NCI-H1436 treated with DMSO at 0.1 percent for 48 hours (cell line): Measurements from ENCODE around the gene CDKAL1.
"Not testable (repeated sequence)": the region's sequence is repeated elsewhere in the genome, so short reads cannot be mapped to it uniquely, and the experiment has no call there.

Source experiments
- DNase-seq: peaks from one replicate; lab custom pipeline; 2025; lab: John Stamatoyannopoulos, UW

CDKAL1 gene

DNA sequence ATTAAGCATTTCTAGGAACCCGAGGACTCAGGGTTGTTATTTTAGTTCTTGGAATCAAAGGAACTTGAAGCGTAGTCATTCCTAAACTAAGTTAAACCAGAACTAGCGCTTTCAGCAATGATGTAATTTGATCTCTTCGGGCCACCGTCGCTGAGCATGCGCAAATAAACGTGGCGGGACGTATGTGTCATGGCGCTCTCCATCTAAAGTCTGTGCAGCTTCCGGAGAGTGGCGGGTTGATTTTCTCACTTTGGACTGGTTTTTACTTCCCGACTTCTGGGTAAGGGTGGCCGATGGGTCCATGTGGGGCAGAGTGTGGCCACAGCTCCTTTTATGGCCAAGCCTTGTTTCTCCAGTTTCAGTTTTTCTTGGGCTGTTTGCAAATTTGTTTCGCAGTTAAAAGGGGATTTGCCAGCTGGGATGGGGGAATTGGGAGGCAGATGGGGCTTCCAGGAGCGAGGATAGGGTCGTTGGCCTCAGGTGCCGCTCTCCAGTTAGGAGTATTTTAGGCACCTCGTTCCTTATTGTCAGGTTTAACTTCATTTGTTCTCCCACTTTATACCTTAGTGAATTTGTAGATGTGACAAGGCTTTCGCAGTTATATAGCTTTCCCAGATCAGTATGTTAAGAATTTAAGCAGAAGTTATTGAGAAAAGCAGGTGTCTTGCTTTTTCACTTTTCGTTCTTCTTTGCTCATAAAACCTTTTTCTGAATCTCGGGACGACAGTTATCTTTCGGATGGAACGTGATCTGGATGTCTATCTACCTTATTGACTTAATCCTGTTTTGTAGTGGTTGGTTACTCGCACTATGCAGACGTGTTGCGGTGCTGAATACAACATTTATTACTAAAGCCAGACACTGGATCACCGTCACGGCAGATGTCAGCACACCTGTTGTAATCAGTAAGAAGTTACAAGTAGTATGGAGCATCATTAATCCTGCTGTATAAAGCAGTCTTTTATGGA, at the start of gene CDKAL1:
Gene CDKAL1 (plus strand): TSS at position 163 of the 968 bp plus-strand sequence. CDS start 11,894 bp downstream, outside the sequence.
- peak; percentile 57 for DNase-seq

DNA sequence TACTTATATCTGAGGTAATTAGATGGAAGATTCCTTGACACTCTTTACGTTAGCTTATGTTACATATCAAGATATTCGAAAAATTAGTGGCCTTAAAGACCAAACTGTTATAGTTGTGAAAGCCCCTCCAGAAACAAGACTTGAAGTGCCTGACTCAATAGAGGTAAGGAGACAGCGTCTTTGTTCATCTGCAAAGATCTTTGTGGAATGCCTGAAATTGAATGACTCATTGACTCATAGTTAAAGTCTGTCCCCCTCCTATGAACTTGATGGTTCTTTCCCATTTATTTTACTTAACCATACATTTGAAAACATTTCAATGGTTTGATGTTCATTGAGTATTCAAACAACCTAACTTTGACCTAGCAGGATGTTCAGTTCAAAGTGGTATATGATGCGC, 47.6 kb upstream of the CDKAL1 start:
- no peak for DNase-seq

DNA sequence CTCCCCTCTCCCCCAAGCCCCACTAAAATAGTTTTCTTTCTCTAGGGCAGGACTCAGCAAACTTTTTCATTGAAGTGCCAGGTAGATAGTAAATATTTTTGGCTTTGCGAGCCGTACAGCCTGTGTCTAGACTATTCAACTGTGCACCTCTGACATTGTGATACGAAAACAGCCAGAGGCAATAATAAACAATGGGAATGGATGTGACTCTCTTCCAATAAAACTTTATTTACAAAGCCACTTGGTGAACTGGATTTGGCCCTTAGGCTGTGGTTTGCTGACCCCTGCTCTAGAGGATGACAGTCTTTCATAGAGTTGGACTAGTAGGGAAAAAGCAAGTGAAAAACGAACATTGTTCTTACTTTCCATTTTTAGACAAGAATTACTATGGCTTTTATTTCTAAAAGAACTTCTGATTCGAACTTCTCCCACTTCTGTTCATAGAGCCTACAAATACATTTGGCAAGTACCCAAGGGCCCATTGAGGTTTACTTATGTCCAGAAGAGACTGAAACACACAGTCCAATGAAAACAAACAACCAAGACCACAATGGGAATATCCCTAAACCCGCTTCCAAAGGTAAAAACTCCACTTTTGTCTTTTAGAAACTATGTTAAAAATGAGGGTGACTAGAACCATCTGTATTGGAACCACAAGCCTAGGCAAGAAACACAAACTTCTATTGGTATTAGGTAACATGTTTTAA, 46.4 kb upstream of the CDKAL1 start:
- no peak for DNase-seq

DNA sequence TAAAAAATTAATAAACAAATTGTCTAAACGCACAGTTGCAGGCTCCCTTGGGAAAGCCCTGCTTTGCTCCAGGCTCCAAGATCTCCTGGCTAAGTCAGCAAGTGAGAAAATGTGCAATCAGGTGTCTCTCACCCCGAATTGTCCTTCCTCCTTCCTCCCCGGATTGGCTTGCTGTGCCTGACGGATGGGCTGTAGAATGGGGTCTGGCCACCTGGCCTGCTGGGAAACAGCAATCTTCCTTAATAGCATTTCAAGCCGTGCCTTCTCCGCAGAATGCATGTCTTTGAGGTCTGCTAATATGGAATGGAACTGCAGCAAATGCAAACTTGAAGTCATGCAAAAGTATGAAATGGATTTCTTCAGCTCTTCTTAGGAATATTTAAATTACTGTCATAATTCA, 43.7 kb upstream of the CDKAL1 start:
- DNase-seq: no peak

- DNase-seq: no peak
Measured at GRCh38 chr6:20492099-20492498, 42.2 kb upstream of the CDKAL1 start.

DNA sequence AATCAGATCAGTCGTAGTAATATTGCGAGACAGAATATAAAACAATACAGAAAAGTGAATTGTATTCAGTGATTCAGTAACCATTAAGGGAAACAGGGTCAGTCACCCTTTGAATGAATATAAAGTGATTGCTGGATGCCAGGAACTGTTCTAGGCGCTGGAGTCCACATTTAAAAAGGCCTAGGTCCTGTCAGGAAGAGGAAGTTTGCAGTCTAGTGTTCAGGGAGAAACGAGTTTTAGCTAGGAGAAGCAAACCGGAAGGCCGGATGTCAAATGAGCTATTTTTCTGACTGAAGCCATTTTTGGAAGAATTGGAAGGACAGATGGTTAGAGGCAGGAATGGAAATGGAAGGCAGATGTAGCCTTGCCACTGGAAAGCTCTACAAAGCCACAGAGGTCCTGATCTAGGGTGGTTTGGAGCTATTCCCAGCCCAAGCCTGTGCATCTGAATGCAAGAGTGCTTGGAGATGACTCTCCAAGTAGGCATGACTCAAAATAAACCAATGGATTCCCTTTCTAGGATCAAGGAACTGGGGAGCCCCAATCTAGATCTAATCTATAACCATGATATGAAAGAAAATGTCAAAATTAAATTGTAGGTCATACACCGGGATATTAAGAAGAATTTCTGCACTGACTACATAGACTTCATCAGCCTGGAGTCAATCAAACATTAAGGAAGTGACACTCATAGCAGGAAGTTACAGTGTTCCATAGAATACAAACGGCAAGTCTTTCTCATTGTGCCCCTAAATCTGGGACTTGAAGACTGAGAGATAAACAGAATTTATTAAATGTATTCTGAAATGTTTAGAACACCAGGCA, 36.8 kb upstream of the CDKAL1 start:
- no peak for DNase-seq

GRCh38 chr6:20498041-20498385, 36.2 kb upstream of the CDKAL1 start:
- no peak for DNase-seq

DNA sequence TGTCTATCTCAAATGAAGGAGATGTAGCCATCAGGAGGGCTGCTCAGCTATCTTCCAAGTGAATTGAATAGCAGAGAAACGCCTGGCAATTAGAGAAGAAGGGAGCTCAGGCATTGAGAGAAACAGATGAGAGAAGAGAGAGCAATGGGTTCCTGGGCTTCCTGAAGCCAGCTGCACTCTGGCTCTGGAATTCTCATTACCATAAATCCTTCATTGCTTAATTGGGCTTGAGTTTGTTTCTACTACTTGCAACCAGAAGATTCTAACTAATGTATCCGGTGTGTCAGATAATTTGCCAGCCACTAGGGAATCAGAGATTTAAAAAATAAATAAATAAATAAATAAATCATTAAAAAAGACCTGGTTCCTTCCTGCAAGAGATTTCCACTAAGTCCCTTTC, 25.0 kb upstream of the CDKAL1 start:
- no peak for DNase-seq

DNA sequence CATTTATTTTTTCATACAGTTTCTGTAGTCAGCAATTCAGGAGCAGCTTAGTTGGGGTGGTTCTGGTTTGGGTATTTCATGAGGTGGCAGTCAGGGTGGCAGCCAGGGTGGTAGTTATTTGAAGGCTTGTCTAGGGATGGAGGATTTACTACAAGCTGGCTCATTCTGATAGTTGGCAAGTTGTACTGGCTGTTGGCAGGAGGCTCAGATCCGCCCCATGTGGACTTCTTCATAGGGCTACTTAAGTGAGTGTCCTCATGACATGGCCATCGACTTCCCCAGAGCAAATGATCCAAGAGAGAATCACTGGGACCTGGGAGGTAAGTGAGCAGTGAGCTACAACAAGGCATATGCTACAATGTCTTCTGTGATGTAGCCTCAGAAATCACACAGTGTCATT, 22.4 kb upstream of the CDKAL1 start:
- no peak for DNase-seq

DNA sequence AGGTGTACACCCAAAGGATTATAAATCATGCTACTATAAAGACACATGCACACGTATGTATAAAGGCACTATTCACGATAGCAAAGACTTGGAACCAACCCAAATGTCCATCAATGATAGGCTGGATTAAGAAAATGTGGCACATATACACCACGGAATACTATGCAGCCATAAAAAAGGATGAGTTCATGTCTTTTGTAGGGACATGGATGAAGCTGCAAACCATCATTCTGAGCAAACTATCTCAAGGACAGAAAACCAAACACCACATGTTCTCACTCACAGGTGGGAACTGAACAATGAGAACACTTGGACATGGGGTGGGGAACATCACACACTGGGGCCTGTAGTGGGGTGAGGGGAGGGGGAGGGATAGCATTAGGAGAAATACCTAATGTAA, 9.0 kb upstream of the CDKAL1 start:
- not testable (repeated sequence) for DNase-seq

DNA sequence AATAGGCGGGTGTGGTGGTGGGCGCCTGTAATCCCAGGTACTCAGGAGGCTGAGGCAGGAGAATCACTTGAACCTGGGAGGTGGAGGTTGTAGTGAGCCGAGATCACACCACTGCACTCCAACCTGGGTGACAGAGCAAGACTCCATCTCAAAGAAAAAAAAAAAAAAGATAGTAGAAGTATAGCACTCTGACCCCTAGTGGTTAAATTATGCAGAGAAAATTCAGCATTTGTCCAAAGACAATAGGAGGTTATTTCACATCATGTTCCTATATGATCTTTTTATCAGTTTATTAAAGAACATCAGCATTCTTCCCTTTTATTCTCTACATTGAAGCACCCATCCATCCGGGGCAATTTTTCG, 5.2 kb upstream of the CDKAL1 start:
- DNase-seq: not testable (repeated sequence)

DNA sequence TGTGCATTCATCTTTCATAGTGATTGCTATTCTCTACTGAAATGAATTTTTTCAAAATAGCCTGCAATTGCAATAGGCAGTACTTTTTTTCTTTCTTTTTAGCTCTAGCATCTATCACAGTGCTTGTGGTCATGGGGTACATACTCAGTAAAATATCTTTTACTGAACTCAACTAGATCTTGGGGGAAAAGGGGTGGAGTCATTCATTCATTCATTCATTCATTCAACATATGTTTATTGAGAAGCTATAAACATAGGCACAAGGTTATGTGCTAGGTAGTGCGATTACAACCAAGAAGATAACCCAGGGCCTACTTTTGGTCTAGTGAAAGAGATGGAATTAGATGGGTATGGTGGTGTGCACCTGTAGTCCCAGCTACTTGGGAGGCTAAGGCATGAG, 1.4 kb upstream of the CDKAL1 start:
- DNase-seq: no peak

GRCh38 chr6:20533746-20534294, 437 bp upstream of the CDKAL1 start:
- DNase-seq: no peak

- no peak for DNase-seq
Measured at GRCh38 chr6:20538131-20538662, 3.9 kb downstream of the CDKAL1 start.

DNA sequence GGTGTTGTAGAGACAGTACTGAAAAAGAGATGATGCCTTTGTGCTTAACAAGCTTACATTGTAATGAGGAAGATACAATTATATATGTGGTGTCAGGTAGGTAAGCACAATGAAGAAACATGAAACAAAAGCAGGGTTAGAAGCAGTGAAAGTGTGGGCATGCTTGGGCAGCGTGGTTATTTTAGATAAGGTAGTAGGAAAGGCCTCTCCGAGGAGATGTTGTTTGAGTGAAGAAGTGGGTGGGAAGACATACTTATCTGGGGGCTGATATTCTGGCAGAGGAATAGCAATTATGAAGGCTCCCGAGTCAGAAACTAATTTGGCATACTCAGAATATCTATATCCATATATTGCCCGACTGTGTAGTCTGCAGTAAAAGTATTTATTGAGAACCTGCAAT, 4.7 kb downstream of the CDKAL1 start:
- DNase-seq: no peak

DNA sequence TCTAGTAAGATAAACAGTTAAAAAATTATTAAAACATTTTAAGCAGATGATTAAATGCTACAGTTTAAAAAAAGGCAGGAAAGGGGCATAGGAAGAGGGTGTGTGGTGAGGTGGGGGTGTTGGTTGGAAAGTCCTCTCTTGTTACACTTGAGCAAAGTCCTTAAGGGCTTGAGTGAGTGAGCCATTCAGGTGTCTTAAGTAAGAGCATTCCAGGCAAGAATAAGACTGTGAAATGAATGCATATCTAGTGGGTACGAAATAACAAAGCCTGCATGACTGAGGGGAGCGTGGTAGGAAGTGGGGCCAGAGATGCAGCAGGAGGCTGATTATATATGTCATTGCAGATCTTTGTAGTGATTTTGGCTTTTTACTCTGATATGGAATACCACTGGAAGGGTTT, 5.1 kb downstream of the CDKAL1 start:
- DNase-seq: no peak

DNA sequence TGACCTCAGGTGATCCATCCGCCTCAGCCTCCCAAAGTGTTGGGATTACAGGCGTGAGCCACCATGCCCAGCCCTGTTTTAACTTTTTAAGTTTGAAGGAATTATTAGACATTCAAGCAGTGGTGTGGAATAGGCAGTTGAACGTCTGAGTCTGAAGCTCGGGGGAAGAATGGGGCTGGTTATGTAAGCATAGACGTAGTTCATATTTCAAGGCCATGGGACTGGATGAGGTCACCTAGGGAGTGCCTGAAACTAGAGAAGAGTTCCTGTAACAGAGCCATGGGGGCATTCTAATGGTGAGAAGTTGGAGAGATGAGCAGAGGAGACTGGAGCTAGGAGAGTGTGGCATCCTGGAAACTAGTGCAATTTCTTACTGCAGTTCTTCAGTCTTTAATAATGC, 6.4 kb downstream of the CDKAL1 start:
- no peak for DNase-seq

DNA sequence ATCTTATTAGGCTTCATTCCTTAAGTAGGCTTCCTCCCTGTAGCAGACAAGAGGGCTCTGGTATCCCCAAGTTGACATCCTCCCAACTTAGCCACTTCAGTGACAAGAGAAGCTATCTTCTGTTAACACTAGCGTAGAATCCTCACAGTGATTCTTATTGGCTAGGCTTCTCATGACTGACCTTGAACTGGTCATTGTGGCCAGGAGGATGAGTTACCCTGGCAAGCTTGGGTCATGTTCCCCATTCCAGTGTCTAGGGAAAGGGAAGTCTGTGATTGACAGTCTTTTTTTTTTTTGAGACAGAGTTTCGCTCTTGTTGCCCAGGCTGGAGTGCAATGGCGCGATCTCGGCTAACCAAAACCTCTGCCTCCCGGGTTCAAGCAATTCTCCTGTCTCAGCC, 7.1 kb downstream of the CDKAL1 start:
- DNase-seq: no peak

GRCh38 chr6:20542927-20543602, 8.8 kb downstream of the CDKAL1 start:
- DNase-seq: peak; percentile 56

DNA sequence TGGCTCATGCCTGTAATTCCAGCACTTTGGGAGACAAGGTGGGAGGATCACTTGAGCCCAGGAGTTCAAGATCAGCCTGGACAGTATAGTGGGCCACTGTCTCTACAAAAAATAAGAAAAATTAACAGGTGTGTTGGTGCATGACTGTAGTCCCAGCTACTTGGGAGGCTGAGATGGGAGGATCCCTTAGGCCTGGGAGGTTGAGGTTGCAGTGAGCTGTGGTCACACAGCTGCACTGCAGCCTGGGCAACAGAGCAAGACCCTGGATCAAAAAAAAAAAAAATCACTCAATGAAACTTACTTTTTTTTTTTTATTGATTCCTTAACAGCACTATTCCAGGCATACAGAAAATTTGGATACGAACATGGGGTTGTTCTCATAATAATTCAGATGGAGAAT, 14.0 kb downstream of the CDKAL1 start:
- DNase-seq: no peak

GRCh38 chr6:20549398-20549797, 15.1 kb downstream of the CDKAL1 start:
- not testable (repeated sequence) for DNase-seq
